ENCODE measurements around the gene ATP8B2. TPM values are rescaled to one million over a fixed set of nuclear protein-coding genes. Genes with fewer than 3 reads are reported as not detected.
A peak's percentile ranks its signal among the peaks of the same experiment; 100 is the strongest.

ATP8B2 gene
- polyA plus RNA-seq, 1 donor (not counting 4 experiments of a cell fraction or from before 2014, with no cell fraction given): 12.5 TPM

- no peaks in the 10 kb centered on the region for H4K20me1 ChIP-seq (ENCODE audit: control insufficient read depth, extremely low read depth, insufficient read depth, low read length)
- no peaks in the 10 kb centered on the region for H3K9me3 ChIP-seq (ENCODE audit: control insufficient read depth, low read depth, low read length)
- no peak overlapping the region for H3K27ac ChIP-seq (ENCODE audit: control insufficient read depth, insufficient read depth, low read length)
- H3K36me3 ChIP-seq (ENCODE audit: control insufficient read depth in 2 of 2, extremely low read depth in 1 of 2, insufficient read depth in 2 of 2, low read length in 2 of 2): peaks cover 5 to 8% of the 10 kb centered on the region in 2 experiments
- no peak for DNase-seq (ENCODE audit: low read depth, low spot score)
- no peaks in the 10 kb centered on the region for H3K79me2 ChIP-seq (ENCODE audit: control insufficient read depth, insufficient read depth, low read length)
- H2AFZ ChIP-seq (ENCODE audit: control insufficient read depth, low read length): no peak overlapping the region
- TF ChIP-seq EZH2 (IDR thresholded peaks at IDR 0.05; ENCODE audit: low read length): no peak
- TF ChIP-seq CTCF (optimal IDR thresholded peaks at IDR 0.05 in 1 of 3, IDR thresholded peaks at IDR 0.05 in 1 of 3, conservative IDR thresholded peaks at IDR 0.05 in 1 of 3; ENCODE audit: extremely low read depth in 1 of 3, insufficient read depth in 2 of 3, low read length in 3 of 3): no peak
- H3K9me1 ChIP-seq (ENCODE audit: control insufficient read depth, extremely low read depth, insufficient read depth, low read length): no peaks in the 10 kb centered on the region
- no peaks in the 10 kb centered on the region for H3K4me1 ChIP-seq (ENCODE audit: control insufficient read depth, extremely low read depth, insufficient read depth, low read length)
- no peaks in the 10 kb centered on the region for H3K27me3 ChIP-seq (ENCODE audit: control insufficient read depth, extremely low read depth, insufficient read depth, low read length)
- no peak overlapping the region for H3K4me2 ChIP-seq (ENCODE audit: control insufficient read depth, extremely low read depth, insufficient read depth, low read depth, low read length)
- dilution Hi-C loops (cut with MboI; ENCODE audit: extremely low pct_ligation_motif_present, low sequenced_read_pairs): no loop called here
- FAIRE-seq: no peak
- H3K4me3 ChIP-seq (ENCODE audit: control insufficient read depth in 2 of 3, extremely low read depth in 1 of 3, insufficient read depth in 2 of 3, low read depth in 1 of 3, low read length in 3 of 3): no peak overlapping the region
- no peak overlapping the region for H3K9ac ChIP-seq (ENCODE audit: control insufficient read depth, extremely low read depth, insufficient read depth, low read length)
Measured at GRCh38 chr1:154334079-154335024, 9.0 kb downstream of the ATP8B2 start.

DNA sequence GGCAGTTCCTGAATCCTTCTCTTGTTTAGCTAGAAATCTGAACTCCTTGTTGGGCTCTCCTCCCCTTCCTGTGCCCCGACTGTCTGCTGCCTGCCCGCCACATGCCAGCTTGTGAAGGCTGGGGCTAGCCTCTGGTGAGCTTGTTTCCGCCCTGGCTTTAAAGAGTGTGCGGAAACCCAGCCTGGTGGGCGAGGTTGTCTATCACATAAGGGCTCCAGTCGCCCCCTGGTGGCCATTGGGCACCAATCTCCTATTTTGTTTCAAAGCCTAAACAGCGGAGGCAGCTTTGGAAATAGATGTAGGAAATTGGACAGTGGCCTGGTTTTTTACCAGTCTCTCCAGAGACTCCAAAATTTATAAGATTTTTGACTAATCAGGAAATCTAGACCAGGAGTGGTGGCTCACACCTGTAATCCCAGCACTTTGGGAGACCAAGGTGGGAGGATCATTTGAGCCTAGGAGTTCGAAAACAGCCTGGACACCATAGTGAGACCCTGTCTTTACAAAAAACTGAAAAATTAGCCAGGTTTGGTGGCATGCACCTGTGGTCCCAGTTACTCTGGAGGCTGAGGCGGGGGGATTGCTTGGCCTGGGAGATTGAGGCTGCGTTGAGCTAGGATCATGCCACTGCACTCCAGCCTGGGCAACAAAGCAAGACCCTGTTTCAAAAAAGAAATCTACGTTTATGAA, 9.8 kb downstream of the ATP8B2 start:
- H4K20me1 ChIP-seq (ENCODE audit: control insufficient read depth, extremely low read depth, insufficient read depth, low read length): no peaks in the 10 kb centered on the region
- H3K4me2 ChIP-seq (ENCODE audit: control insufficient read depth, extremely low read depth, insufficient read depth, low read depth, low read length): no peak overlapping the region
- FAIRE-seq (no peak), DNase-seq (ENCODE audit: low read depth, low spot score) (no peak)
- dilution Hi-C loops (cut with MboI; ENCODE audit: extremely low pct_ligation_motif_present, low sequenced_read_pairs): no loop called here
- no peak overlapping the region for H3K4me3 ChIP-seq (ENCODE audit: control insufficient read depth in 2 of 3, extremely low read depth in 1 of 3, insufficient read depth in 2 of 3, low read depth in 1 of 3, low read length in 3 of 3)
- H3K4me1 ChIP-seq (ENCODE audit: control insufficient read depth, extremely low read depth, insufficient read depth, low read length): no peaks in the 10 kb centered on the region
- H3K27me3 ChIP-seq (ENCODE audit: control insufficient read depth, extremely low read depth, insufficient read depth, low read length): no peaks in the 10 kb centered on the region
- H3K9me1 ChIP-seq (ENCODE audit: control insufficient read depth, extremely low read depth, insufficient read depth, low read length): no peaks in the 10 kb centered on the region
- peaks cover 8 to 10% of the 10 kb centered on the region in 2 experiments for H3K36me3 ChIP-seq (ENCODE audit: control insufficient read depth in 2 of 2, extremely low read depth in 1 of 2, insufficient read depth in 2 of 2, low read length in 2 of 2)
- H2AFZ ChIP-seq (ENCODE audit: control insufficient read depth, low read length): no peak overlapping the region
- no peak overlapping the region for H3K9ac ChIP-seq (ENCODE audit: control insufficient read depth, extremely low read depth, insufficient read depth, low read length)
- peak; percentile 81 to 89 (median 82) for TF ChIP-seq CTCF (optimal IDR thresholded peaks at IDR 0.05 in 1 of 3, IDR thresholded peaks at IDR 0.05 in 1 of 3, conservative IDR thresholded peaks at IDR 0.05 in 1 of 3; ENCODE audit: extremely low read depth in 1 of 3, insufficient read depth in 2 of 3, low read length in 3 of 3)
- no peak for TF ChIP-seq EZH2 (IDR thresholded peaks at IDR 0.05; ENCODE audit: low read length)
- H3K9me3 ChIP-seq (ENCODE audit: control insufficient read depth, low read depth, low read length): no peaks in the 10 kb centered on the region
- no peaks in the 10 kb centered on the region for H3K79me2 ChIP-seq (ENCODE audit: control insufficient read depth, insufficient read depth, low read length)
- H3K27ac ChIP-seq (ENCODE audit: control insufficient read depth, insufficient read depth, low read length): no peak overlapping the region
